HCT116 (cell line): ENCODE results near the gene XRN2. TPM values are rescaled to one million over a fixed set of nuclear protein-coding genes. Genes with fewer than 3 reads are reported as not detected.

Experiments
- ATAC-seq: fragments of 200-7000 bp; cut with Tn5 transposase; 2 replicates; pipeline ENCODE4 v1.9.1; 2020; ENCODE audit warnings: mild to moderate bottlenecking, moderate library complexity
- BruUV-seq: library from RNA; stranded (reverse); fragments of 400-500 nt; replicated peaks from 2 replicates; lab custom pipeline; 2021; lab: Mats Ljungman, UMichigan
- CTCF ChIA-PET: fragments of 300-600 bp; sonication (Branson Sonifier 250); formaldehyde crosslinking; loops from one replicate; lab custom pipeline; 2021; ENCODE audit warnings: antibody characterized with exemption; lab: Charles Lee
- POLR2A ChIA-PET: fragments of 300-600, 350-600 bp; sonication (Branson Sonifier 250); formaldehyde crosslinking; loops from one replicate; lab custom pipeline; 2021; ENCODE audit warnings: antibody characterized with exemption; lab: Charles Lee
- RAD21 ChIA-PET, 2 experiments: fragments of 300-600 bp; sonication (Branson Sonifier 250); formaldehyde crosslinking; loops; one replicate each; lab custom pipeline; 2023; ENCODE audit warnings: low total read pairs in 2 of 2; ENCODE audit not compliant: uncharacterized antibody in 2 of 2, unreplicated experiment in 2 of 2, low non-redundant PET in 1 of 2; lab: Charles Lee
- DNase-seq: peaks from one replicate; pipeline ENCODE4 v3.0.0-alpha.2; 2010; ENCODE audit warnings: low read depth, low spot score
- H2AFZ ChIP-seq: fragments of 200-600 bp; shearing (Covaris generic), sonication (generic); 2 replicates; pipeline ENCODE4 v1.6.1; 2017; ENCODE audit warnings: low read depth, mixed run types, mixed read lengths, antibody characterized with exemption, low read length; ENCODE audit not compliant: poor library complexity, severe bottlenecking
- H3K27ac ChIP-seq: 2 replicates; pipeline ENCODE4 v1.5.1; 2012; ENCODE audit warnings: low read depth, low read length
- H3K27me3 ChIP-seq: fragments of 200-600 bp; sonication (generic); 2 replicates; pipeline ENCODE4 v1.6.1; 2016; ENCODE audit warnings: mixed run types, low read length, mixed read lengths; ENCODE audit not compliant: insufficient read depth
- H3K36me3 ChIP-seq, 2 experiments: fragments of 200-500 bp in 1 of 2; fragments of 200-600 bp in 1 of 2; sonication (Bioruptor generic) in 1 of 2; sonication (generic) in 1 of 2; 2 replicates each; pipeline versions ENCODE4 v1.5.1 to v1.6.1; 2014 to 2016; ENCODE audit warnings: low read length in 2 of 2, inconsistent platforms in 1 of 2, mixed read lengths in 1 of 2, mixed run types in 1 of 2; ENCODE audit not compliant: insufficient read depth in 2 of 2, control insufficient read depth in 1 of 2
- H3K4me1 ChIP-seq, 2 experiments: fragments of 200-600 bp in 1 of 2; sonication (generic) in 1 of 2; 2 replicates each; pipeline versions ENCODE4 v1.5.1 to v1.6.1; 2012 to 2017; ENCODE audit warnings: low read length in 2 of 2, inconsistent platforms in 1 of 2, mild to moderate bottlenecking in 1 of 2, mixed read lengths in 1 of 2, mixed run types in 1 of 2, moderate library complexity in 1 of 2; ENCODE audit not compliant: insufficient read depth in 2 of 2, control insufficient read depth in 1 of 2
- H3K4me2 ChIP-seq: fragments of 200-600 bp; sonication (generic); 2 replicates; pipeline ENCODE4 v1.6.1; 2017; ENCODE audit warnings: mixed run types, low read length, mixed read lengths
- H3K4me3 ChIP-seq, 2 experiments: fragments of 200-600 bp in 1 of 2; sonication (generic) in 1 of 2; replicated peaks in 1 of 2; 2 replicates each; pipeline ENCODE4 v1.5.1; 2011 to 2016; ENCODE audit warnings: low read length in 2 of 2, control low read depth in 1 of 2, low read depth in 1 of 2, mild to moderate bottlenecking in 1 of 2, mixed read lengths in 1 of 2, mixed run types in 1 of 2
- H3K79me2 ChIP-seq: fragments of 200-600 bp; sonication (generic); 2 replicates; pipeline ENCODE4 v1.6.1; 2017; ENCODE audit warnings: mild to moderate bottlenecking, mixed run types, low read length, moderate library complexity, mixed read lengths; ENCODE audit not compliant: insufficient read depth
- H3K9ac ChIP-seq: fragments of 200-600 bp; sonication (generic); 2 replicates; pipeline ENCODE4 v1.6.1; 2016; ENCODE audit warnings: low read length, mixed read lengths
- H3K9me2 ChIP-seq: fragments of 200-600 bp; sonication (generic), shearing (Covaris generic); 2 replicates; pipeline ENCODE4 v1.6.1; 2017; ENCODE audit warnings: mixed run types, mild to moderate bottlenecking, moderate library complexity; ENCODE audit not compliant: insufficient read depth
- H3K9me3 ChIP-seq, 2 experiments: fragments of 200-500 bp in 1 of 2; fragments of 200-600 bp in 1 of 2; sonication (Bioruptor generic) in 1 of 2; sonication (generic) in 1 of 2; 2 replicates each; pipeline ENCODE4 v1.6.1; 2014 to 2017; ENCODE audit warnings: low read length in 2 of 2, mixed read lengths in 2 of 2, inconsistent platforms in 1 of 2, low read depth in 1 of 2, mild to moderate bottlenecking in 1 of 2, mixed run types in 1 of 2, moderate library complexity in 1 of 2; ENCODE audit not compliant: control insufficient read depth in 1 of 2, insufficient read depth in 1 of 2
- H4K20me1 ChIP-seq: fragments of 200-600 bp; sonication (generic), shearing (Covaris generic); 2 replicates; pipeline ENCODE4 v1.6.1; 2017; ENCODE audit warnings: mixed run types, mild to moderate bottlenecking, moderate library complexity; ENCODE audit not compliant: insufficient read depth
- ATF3 ChIP-seq: IDR thresholded peaks from 2 replicates; pipeline ENCODE4 v1.6.1; 2012
- CBX3 ChIP-seq: IDR thresholded peaks from 2 replicates; pipeline ENCODE4 v1.6.1; 2012; ENCODE audit warnings: low read depth
- EZH2 ChIP-seq: fragments of 200-600 bp; sonication (generic); IDR thresholded peaks from 2 replicates; pipeline ENCODE4 v1.6.1; 2017; ENCODE audit warnings: antibody characterized with exemption, mixed run types
- POLR2AphosphoS5 ChIP-seq: IDR thresholded peaks from 2 replicates; pipeline ENCODE4 v1.6.1; 2011; ENCODE audit warnings: mild to moderate bottlenecking, low read depth, low read length, moderate library complexity
- RAD21 ChIP-seq: IDR thresholded peaks from 2 replicates; pipeline ENCODE4 v1.6.1; 2012; ENCODE audit warnings: low read depth, mild to moderate bottlenecking
- REST ChIP-seq: IDR thresholded peaks from 2 replicates; pipeline ENCODE4 v1.6.1; 2012; ENCODE audit warnings: low read depth
- ZFX ChIP-seq: fragments of 450-650 bp; IDR thresholded peaks from 2 replicates; pipeline ENCODE4 v1.6.1; 2017
- ZNF274 ChIP-seq: fragments of 200-500 bp; sonication (Bioruptor generic); IDR thresholded peaks from 2 replicates; pipeline ENCODE4 v1.6.1; 2014; ENCODE audit warnings: mild to moderate bottlenecking, low read depth, low read length, inconsistent platforms
- intact Hi-C: fragments of 100-400 bp; cut with micrococcal nuclease; formaldehyde crosslinking; loops from 2 replicates; pipeline ENCODE4 v1.10.0; 2022
- total RNA-seq: library from RNA; stranded (reverse); gene quantifications from one replicate; pipeline ENCODE4 v1.2.1, GENCODE V29; 2021; ENCODE audit not compliant: unreplicated experiment

The XRN2 gene
- total RNA-seq, 1 experiment from 2014 or later = 101 TPM

- TF ChIP-seq EZH2 (no peak), ZNF274 (no peak)
Measured at GRCh38 chr20:21395051-21395665, 92.0 kb downstream of the XRN2 start (continued).

GRCh38 chr20:21395666-21396598 lies 92.8 kb downstream of the XRN2 start:
- TF ChIP-seq POLR2AphosphoS5 (no peak), ZFX (no peak), CBX3 (no peak), ATF3 (no peak), REST (no peak), RAD21 (no peak)
- H4K20me1 ChIP-seq = no peaks in the 10 kb centered on the region
- no peaks in the 10 kb centered on the region for H3K9me2 ChIP-seq
- DNase-seq (no peak), ATAC-seq (no peak)
- H3K27ac ChIP-seq = no peak overlapping the region
- H3K9me3 ChIP-seq = no peaks in the 10 kb centered on the region
- H2AFZ ChIP-seq = no peak overlapping the region
- H3K36me3 ChIP-seq = no peaks in the 10 kb centered on the region
- ChIA-PET CTCF (no interaction called here), POLR2A (no interaction called here), RAD21 (no interaction called here)
- H3K4me1 ChIP-seq = no peaks in the 10 kb centered on the region
- no peak overlapping the region for H3K9ac ChIP-seq
- no peak overlapping the region for H3K4me2 ChIP-seq
- H3K79me2 ChIP-seq = no peaks in the 10 kb centered on the region
- BruUV-seq = no TSS peak
- no peak overlapping the region for H3K4me3 ChIP-seq
- intact Hi-C loops = no loop called here
- H3K27me3 ChIP-seq = peaks cover 23% of the 10 kb centered on the region
